ENCODE results near the gene UPB1.
"Not testable (repeated sequence)": the region's sequence is repeated elsewhere in the genome, so short reads cannot be mapped to it uniquely, and the experiment has no call there.

The UPB1 gene

DNA sequence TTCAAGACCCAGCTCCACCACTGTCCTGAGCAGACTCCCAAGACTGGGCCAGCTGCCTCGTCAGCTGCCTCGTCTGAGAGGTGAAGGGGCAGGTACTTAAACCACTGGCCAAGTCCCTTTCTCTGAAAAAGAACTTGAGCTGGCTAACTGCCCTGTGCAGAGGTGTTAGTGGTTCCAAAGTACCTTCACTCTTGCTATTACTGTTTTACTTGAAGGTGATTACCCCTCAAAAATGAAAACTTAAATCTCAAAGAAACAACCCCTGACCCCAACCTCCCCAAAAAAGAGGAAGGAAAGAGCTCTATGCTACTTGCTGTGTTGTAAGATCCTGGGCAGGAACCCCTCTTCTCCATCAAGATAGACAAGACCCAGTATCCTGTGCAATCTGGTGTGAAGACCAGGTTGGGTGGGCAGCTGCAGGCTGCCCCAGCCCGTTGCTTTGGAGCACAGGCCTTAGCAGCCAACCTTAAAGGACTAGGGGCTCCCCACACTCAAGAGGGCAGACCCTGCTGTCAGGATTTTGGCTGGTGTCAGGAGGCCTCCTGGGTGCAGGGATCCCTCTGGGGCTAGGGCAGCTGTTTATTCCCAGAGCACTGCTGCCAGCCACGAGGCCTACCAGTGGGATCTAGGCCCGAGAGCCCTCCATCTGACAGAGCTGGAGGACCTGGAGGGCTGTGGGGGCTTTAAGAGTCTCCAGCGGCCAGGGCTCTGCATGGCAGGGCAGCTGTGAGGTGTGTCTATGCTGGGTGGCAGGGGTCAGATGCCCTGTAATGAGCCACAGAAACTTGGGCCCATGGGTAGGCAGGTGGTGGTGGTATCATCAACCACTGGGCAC, 46.8 kb downstream of the UPB1 start:
- no peak for DNase-seq

DNA sequence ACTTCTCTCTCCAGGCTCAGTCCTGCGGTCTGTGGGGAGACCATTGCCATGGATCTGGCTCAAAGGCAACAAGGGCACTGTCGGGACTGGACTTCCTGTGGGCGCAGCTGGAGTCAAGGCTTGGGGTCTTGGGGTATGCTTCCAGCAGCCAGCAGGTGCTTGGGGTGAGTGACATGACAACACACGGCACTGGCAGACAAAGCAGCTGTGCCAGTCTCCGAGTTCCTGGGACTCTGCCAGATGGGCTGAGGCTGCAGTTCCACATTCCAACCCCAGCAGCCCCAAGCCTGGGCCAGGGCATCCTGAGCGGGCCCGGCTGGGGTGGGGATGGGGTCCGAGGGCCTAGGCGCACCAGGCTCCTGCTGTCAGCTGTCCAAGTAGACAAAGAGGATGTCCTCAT, 47.5 kb downstream of the UPB1 start:
- no peak for DNase-seq

DNA sequence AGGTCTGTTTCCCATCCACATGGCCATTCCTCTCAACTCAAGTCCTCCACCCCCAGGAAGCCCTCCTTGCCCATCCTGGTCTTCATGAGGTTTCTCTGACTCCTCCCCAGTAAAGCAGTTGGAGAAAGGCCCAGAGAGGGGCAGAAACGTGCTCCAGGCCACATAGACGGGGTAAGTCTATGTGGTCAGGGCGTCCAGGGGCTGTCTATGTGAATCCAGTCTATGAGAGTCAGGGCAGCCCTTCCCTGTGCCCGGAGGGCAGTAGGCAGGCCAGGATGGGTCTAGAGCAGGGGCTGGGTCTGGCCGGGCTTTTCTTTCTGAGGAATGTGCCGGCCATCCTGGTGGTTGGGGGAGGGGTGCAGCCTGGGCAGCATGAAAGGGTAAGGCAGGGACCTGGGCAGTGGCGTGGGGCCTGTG, 48.1 kb downstream of the UPB1 start:
- DNase-seq: no peak

DNA sequence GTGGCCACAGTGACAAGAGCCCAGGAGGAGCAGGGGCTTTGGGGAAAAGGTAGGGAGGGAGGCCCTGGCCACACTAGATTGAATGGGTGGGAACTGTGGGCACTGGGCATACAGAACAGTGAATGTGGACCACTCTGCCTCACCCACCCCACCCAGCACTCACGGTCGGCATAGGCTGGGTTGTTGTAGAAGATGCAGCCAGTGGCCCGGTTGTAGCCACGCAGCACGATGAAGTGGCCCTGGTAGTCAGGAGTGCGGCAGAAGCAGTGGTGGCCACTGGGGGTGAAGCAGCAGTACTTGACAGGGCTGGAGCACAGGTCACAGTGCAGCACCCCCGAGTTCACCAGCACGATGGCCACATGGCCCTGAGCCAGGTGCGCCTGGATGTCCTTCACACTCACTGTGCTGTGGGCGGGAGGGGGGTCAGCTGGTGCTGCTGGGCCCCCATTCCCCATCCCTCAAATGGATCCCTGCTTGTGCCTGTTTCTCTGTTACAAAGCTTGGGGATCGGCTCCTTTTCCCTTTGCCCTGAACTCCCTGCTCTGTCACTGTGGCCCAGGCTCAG, 48.6 kb downstream of the UPB1 start:
- DNase-seq: no peak

DNA sequence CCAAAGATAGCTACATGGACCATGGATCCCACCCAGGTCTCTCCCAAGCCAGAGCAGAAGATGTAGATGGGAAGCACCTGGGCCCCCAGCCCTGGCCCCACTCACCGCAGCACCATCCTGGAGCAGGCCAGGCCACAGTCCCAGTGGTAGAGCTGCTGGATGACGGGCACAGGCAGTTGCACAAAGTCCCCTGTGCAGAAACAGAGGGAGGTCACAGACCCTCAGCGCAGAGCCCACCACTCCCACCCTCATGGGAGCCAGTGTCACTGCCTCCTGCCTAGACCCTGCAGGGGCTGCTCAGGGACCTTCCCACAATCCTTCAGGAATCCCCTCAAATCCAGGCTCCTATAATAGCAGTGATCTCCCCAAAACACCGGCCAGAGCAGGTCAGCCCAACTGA, 53.7 kb downstream of the UPB1 start:
- no peak for DNase-seq

DNA sequence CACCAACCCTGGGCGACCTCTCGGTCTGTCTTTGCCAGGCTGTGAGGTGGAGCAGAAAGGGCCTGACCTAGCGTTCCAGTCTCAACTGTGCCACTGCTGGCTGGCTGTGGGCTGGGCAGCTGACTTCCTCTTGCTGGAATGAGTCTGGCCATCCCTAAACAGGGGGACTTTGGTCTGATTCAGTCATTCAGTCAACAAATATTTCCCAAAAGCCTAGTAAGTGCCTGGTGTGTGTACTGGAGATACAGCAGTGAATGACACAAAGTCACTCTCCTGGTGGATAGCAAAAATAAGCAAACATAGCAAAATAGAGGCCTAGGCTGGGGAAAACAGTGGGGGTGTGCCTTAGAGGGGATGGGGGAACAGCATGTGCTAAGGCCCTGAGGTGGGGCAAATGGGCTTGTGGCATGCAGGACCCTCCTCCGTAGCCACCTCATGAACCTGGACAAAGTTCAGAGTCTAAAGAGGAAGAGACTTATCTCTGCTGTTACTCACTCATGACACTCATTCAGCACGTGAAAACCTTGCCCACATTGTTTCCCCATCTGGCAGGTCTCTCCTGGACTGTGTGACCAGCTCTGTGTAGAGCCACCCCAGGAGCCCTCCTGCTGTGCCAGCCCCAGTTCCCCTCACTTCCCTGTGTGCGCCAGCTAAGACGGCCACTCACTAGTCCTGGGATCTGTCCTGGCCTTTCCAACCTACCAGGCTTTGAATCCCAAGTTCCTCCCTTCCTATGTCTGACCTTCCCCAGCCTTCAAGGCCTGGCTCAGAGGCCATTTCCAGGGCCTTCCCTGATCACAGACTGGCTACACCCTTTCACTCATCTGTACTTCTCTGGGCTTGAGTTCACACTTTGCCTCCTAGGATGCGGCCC, 55.1 kb downstream of the UPB1 start:
- no peak for DNase-seq

DNA sequence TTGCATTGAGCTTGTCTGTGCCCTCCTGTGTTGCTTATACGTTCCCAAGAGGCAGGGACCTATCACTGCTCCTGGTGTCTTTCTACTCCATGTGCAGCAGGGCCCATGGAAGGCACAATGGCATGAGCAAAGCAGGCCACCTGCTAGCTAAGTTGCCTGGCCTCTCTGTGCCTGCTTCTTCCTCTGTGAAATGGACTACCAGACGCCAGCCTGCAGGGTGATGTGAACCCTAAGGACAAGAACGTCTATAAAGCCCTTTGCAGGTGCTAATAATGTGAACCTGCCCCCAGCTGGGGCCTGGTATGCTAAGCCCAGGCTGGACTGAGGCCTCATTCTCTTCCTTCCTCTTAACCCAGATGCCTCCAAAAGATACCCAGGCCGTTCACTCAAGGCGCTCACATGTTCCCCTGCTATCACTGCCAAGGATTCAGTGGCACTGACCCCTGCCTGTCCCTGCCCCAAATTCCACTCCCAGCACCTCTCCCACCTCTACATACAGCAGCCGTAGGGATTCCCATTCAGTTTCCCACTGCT, 55.8 kb downstream of the UPB1 start:
- DNase-seq: no peak

DNA sequence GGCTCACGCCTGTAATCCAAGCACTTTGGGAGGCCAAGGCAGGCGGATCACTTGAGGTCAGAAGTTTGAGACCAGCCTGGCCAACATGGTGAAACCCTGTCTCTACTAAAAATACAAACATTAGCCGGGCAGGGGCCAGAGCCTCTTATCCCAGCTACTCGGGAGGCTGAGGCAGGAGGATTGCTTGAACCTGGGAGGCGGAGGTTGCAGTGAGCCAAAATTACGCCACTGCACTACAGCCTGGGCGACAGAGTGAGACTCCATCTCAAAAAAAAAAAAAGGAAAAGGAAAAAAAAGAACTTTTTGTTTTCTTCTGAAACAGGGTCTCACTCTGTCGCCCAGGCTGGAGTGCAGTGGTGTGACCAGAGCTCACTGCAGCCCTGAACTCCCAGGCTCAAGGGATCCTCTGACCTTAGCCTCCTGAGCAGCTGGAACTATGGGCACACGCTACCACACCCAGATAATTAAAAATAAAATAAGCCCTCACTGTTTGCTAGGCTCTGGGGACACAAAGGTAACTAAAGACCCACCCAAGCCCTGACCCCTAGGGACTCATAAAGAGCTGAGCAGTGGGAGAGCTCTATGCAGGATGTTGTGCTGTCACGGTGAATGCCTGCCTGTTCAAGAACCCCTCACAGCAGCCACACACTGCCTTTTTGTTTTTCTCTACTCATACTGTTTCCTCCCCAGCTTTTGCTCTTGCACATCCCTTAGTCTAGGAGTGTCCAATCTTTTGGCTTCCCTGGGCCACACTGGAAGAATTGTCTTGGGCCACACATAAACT, 57.6 kb downstream of the UPB1 start:
- DNase-seq: not testable (repeated sequence)

DNA sequence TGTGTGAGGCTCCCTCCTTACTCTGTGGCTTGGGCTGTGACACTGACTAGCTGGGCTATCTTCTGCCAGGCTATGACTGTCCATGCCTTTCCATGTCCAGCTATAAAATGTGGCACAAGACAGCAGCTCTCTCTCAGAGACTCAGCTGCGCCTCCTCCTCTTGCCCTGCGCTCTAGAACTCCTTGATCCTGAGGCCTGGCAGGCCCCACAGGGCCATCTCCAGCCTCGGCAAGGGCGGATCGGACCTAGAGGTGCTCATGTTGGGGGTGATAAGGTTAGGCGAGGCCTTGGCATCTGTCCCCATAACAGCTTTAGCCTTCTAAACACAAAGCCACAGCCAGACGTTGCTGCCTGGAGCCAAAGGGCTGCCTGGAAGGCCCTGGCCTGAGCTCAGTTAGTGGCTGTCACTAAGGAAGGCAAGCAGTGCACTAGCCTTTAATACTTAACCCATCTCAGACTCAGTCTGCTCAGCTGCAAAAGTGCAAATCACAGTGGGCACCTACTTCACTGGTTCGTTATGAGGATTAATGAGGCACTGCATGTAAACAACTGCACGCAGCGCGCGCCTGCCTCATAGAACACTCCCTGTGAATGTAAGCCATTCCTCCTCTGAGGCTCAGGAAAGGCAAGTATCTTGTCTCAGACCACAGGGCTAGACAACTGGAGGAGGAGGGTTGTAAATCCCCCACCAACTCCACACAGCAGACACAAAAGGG, 58.6 kb downstream of the UPB1 start:
- DNase-seq: no peak

DNA sequence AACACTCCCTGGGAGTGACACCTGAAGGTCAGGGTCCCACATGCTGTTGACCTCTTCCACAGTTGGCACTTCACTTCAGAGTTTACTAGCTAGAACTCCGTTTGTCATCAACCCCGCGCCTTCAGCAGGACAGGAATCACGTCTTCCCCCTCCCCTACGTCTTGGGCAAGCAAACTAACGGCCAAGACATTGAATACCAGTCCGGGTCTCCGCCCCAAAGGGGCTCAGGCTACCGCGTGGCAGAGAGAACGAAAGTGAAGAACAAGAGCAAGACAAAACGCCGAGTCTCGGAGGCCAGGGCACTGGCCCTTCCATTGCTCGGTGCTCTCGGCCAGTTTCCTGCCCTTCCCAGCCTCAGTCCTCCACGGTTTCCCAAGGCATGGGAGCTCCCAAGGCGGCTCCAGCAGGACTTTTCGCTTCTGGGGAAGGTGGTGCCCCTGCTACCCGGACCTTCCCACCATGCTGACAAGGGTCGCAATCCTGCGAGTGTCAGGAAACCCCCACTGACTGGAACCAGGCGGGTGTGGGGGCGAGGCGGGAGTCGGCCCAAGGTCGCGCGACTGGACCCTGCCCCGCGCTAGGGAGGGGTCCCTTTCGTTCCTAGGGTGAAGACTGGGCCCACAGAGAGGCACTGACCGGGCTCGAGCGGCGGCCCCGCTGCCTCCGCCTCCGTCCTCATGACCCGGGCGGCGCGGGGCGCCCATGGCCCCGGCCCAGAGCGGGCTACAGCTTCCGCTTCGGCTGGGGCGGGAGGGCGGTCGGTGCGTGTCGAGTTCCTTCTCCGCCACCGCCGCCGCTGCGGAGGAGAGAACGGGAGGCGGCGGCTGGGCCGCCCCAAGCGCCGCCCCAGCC, 59.4 kb downstream of the UPB1 start, which contains the start of gene GUCD1:
TSS of gene GUCD1 (minus strand) at position 826 of the 852 bp plus-strand sequence. CDS start at position 679, 147 bp downstream.
- no peak for DNase-seq

DNA sequence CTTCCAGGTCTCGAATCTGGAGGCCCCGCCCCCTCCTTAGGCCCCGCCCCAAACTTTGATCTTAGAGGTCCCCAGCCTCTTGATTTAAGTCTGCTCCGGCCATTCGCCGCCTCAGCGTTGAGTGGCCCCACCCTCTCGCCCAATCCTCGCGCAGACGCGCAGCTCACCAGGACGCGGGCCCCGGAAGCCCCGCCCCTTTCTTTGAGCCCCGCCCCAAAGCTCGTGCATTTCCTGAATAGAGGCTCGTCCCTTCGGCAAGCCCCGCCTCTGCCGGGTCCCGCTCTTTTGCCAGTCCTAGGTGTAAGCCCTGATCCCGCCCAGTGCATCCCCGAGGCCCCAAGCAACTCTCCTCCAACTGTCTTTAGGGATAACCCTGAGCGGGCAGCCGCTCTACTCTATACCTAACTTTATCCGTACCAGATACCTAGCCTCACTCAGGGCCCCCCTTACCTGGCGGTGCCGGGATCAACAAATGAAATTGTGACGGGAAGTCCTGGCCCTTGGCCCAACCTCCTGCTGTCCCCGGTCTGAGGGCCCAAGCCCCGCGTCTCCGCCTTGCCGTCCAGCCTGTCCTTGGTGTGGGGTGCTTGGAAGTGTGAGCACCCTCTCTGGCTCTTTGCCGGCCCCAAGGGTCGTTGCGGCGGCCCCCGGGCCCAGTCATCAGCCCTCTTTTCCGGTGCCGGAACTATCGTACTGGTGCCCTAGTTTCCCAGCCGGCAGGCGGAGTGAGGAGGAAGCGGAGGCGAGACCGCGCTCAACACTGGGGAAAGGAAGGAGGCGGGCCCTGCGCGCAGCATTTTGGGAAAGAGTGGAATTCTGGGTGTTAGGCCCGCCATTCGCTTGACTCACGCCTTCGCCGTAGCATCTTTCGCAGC, 60.3 kb downstream of the UPB1 start, which contains the start of gene SNRPD3:
TSS of gene SNRPD3 (plus strand) at position 835 of the 875 bp plus-strand sequence. CDS start 1,676 bp downstream, outside the sequence.
- peak; percentile 97 for DNase-seq

DNA sequence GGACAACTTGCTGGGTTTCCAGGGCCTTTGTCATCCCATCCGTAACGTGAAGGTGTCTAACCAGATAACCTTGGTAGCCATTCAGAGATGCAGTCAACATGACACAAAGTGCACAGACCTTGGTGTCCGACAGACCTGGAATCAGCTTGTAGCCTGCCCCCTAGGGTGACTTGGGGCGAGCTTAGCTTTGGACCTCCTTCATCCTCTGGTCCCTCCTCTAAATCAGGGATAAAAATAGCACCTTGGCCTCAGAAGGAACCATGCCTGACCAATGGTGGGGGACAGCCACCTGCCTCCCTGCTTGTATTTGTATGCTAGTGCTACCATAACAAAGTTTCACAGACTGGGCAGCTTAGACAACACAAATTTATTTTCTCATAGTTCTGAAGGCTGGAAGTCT, 64.3 kb downstream of the UPB1 start:
- no peak for DNase-seq

DNA sequence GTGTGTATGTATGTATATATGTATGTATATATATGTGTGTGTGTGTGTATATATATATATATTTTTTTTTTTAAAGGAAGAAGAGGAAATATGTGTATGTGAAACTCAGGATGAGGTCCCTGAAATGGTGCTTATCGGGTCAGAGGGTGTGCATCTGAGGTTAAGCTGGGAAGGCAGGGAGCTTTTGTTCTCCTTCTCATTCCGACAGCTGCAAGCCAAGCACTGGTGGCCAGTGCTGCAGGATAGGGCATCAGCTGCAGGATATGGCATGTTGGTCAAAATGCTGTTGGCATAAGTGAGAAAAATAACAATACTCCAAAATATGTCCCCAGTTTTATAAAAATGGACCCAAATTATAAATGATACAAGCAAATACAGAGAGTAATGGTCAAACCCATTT, 68.1 kb downstream of the UPB1 start:
- DNase-seq: no peak

DNA sequence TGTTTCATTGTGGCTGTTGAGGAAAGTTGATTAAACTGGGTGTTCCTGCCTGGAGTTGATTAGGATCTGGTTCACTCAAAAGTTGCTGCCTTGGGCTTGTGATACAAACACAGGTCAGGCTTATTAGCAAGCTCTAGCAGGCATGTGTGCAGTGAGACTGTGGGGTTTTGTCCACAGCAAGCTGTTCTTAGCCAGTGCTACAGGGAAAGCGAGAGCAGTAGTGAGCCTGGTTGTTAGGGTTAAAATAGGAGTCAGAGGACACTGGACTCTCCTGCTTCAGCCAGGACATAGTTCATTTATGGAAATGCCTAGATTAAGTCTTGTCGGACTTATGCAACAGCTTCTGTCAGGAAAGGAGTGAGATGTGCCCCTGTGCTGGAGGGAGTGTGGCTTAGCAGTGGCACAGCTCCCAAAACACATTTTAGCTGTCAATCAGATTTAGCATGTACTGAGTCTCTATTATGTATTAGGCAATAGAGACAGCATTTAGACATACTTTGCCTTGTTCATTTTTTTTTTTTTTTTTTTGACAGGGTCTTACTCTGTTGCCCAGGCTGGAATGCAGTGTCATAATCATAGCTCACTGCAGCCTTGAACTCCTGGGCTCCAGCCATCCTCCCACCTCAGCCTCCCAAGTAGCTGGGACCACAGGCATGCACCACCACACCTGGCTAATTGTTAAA, 69.4 kb downstream of the UPB1 start:
- DNase-seq: no peak

DNA sequence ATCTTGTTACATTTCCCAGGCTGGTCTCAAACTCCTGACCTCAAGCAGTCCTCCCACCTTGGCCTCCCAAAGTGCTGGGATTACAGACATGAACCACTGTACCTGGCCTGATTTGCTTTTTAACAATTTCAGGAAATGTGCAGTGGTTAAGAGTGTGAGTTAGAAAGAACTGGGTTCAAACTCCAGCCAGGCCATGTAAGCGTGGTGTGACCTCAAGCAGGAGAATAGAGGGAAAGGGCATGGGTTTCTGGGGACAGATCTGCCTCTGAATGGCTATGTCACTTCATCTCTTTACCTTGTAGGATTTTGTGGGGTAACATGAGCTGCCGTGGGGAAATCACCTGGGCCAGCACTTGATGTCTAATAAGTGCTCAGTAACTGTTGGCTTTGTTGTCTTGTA, 69.9 kb downstream of the UPB1 start:
- DNase-seq: no peak

DNA sequence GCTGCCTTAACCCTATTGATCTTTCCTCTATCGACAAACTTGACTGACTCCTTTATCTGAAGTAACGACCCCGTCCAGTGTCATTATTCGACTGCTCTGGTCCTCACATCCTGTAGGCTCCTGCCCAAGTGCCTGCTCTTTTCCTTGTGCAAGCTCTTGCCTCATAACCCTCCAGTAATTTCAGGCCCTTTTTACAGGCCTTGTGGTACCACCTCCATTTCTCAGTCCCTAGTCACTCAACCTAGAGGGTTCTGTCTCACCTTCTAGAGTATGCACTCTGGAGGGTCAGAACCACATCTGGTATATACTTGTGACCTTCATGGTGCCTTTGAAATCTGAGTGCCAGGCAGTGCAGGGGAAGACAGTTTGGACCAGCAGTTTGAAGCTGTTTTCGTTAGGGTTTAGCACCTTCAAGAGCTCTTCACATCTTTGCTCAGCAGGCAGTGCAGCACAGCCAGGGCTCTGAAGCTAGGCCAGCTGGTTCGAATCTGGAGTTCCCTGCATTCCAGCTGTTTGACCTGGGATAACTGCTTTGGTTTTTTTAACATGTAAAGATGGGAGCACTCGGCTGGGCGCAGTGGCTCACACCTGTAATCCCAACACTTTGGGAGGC, 71.9 kb downstream of the UPB1 start:
- DNase-seq: no peak

DNA sequence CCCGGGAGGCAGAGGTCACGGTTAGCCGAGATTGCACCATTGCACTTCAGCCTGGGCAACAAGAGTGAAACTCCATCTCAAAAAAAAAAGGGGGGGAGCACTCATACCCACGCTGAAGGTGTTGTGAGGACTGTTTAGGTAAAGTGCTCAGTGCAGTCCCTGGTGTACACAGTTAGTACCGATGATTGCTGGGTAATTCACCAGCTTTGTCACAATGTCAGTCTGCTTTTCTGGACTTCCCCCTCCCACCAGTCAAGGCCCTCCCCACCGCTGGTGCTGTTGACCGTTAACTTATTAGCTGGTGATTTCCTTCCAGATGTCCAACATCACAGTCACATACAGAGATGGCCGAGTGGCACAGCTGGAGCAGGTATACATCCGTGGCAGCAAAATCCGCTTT, 72.5 kb downstream of the UPB1 start:
- DNase-seq: no peak

DNA sequence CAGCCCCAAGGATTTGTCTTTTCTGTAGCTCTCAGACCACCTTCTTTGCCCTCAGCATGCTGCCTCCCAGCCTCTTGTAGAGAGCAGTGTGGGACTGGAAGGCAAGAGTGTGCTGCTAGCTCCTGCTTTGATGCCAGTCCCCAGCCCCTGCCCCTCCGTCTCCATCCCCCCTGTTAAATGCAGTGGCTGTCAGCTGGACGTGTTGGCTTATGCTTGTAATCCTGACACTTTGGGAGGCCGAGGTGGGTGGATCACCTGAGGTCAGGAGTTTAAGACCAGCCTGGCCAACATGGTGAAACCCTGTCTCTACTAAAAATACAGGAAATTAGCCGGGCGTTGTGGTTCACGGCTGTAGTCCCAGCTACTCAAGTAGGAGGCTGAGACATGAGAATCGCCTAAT, 76.1 kb downstream of the UPB1 start:
- DNase-seq: no peak

DNA sequence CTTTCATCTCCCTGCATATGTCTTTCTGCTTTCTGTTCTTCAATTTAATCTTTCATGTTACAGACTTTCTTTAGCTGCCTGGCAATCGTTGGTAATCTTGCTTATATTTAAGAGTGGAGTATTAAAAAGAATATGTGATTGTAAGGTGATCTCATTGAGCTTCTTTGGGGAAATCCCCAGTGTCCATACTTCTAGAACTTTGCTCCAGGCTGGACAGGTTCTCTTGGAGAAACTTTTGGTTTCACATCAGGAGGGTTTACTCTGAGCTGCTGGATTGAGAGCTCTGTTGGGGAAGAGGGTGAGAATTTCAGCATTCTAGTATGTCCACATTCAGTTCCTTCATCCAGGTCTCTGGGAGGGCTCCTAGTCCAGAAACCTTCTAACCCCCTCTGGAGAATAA, 81.6 kb downstream of the UPB1 start:
- no peak for DNase-seq

Measured in NCI-H446 treated with DMSO at 0.1 percent for 48 hours (cell line).